Endometrial microvascular endothelial cells (primary cell): ENCODE measurements around the gene BABAM2. TPM values are rescaled to one million over a fixed set of nuclear protein-coding genes. Genes with fewer than 3 reads are reported as not detected.
"Not testable (repeated sequence)": the region's sequence is repeated elsewhere in the genome, so short reads cannot be mapped to it uniquely, and the experiment has no call there.

ENCODE experiments used
- in situ Hi-C: cut with HindIII; loops from 2 replicates; pipeline ENCODE4 v1.10.0; 2017; ENCODE audit warnings: low sequenced_read_pairs, low pct_unique_long_range_greater_than_20kb; ENCODE audit errors: inconsistent ontology term
- total RNA-seq: library from RNA; depleted of rRNA; stranded (reverse); fragments of >200 nt; gene quantifications from one replicate; pipeline ENCODE4 v1.2.3, GENCODE V29; 2015; ENCODE audit errors: inconsistent ontology term

The BABAM2 gene
- total RNA-seq, 1 donor from 2014 or later = 24.8 TPM

DNA sequence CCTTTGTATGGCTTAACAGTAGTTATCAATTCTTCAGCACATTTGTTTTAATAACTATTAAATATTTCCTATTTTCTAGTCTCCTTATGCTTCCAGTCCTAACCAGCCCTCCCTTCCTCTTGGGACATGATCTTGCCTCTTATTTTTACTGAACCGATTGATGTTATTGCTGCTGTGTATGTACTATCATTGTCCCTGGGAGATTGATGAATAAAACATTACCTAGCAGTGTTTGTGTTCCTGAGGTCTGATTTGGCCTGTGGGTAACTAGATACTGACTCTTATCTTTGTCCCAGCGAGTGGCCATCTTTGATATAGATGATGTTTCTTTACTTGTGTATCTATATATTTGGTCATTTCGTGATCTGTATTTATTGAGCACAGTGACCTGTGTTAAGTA lies 192.9 kb downstream of the BABAM2 start:
- in situ Hi-C loops = no loop called here

DNA sequence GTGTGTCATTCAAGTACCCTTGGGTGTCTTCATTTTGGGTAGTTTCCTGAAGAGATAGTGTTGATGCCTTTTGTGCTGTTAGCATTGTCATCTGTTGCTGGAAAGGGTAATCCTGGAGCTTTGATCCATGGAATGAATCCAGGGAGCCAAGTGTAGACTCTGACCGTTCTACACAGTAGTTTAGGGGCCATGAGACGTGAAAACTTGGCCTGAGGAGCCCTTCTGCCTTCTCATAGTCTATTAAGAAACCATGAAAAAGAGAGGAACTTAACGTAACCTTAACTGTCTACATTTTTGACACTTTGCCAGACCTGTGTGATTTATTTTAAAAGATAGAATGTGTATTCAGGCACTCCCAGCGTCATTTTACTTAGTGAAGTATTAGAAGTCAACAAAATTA lies 194.0 kb downstream of the BABAM2 start:
- in situ Hi-C loops = no loop called here

DNA sequence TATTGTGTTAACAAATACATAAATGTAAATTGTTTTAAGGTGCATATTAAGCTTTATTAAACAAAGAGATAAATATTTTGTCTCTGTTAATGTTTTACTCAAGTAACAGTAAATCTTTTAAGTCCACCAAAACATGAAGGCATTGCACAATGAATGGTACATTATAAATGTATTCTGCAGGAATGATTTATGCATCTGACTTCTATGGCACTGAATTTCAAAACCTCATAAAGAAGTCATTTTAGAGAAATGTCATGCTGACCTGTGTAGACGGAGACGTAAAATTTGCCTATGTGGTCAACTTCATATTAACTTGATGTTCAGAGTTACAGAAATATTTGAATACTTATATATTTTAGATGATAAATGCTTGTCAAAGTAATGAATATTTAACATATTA lies 194.7 kb downstream of the BABAM2 start:
- in situ Hi-C loops = no loop called here

DNA sequence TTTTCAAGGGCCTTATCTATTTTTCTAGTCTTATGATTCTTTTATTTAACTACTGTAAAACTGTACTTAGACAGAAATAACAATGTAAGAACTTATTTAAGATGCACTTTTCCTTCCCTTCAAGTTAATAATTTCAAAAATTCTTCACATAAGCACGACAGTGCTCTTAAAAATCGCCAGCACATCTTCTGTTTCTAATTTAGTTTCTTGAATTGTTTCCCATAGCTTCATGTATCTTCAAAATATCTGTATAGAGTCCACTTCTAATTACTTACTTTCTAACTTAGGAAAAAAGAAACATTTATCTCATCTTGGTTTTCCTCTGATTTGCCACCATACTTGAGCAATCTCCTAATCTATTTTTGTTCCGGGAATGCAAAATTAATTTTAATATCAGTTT lies 196.1 kb downstream of the BABAM2 start:
- in situ Hi-C loops = no loop called here

DNA sequence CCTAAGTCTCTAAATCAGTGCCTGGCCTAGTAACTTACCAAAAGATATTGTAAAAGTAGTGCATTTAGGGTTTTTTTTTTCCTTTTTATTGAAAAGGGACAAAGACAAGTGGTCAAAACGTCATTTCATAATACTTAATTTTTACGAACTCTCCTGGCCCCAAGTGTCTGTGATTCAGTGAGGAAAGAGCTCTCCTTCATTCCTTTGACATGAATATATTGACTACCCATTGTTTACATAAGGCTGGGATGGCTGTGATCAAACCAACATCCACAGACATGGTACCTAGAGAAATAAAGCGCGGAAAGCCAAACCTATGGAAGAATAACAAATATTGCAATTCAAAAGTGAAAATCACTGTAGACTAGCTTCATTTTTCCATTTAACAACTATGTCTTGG lies 198.4 kb downstream of the BABAM2 start:
- in situ Hi-C loops = no loop called here

DNA sequence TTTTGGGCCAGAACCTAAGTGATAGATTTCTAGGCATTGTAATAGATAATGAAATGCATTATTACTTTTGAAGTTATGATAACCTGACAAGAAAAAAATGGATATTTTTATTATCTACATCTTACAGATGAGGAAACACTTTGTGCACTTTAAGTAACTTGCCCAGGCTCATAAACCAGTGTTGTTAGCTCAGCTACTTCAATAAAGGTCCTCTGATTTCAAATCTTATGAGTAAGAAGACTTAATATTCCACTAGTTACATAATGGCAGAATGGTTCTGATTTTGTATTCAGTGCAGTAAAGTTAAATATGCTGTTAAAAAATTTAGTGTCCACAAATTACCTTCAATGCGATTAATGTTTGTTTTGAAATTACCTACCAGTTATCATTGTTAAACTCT lies 199.0 kb downstream of the BABAM2 start:
- in situ Hi-C loops = no loop called here

DNA sequence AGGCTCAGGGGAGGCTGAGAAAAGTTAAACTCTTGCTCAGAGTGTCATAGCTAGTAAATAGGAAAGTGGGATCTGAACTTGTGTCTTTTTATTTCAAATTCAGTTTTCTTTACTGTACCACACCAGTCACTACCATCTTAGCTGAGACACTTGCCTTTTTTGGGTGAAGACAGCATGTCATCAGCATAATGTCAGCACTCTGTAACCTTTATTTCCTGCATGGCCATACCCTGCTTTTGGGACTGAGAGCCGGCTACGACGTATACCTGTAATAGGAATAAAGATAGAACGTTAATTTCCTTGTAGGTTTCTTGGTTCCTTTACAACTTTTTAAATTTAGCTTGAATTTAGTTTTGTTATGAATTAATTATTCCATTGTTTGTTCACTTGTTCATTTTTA lies 202.8 kb downstream of the BABAM2 start:
- in situ Hi-C loops = no loop called here

DNA sequence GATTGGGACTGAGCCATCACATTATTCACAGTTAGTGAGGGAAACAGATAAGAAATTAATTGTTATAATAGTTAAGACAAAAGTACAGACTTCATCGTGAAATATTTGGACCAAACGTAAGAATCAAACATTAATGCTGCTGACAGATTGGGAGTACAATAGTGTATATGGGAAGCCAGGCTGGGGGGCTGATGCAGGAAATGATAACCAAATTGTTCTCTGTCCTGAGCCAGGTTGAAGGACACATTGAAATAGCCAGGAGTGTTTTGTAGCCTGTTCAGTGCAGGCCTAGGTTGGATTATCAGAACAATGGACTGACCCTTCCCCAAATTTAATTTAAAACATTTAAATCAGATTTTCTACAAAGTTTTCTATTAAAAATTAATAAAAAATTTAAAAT lies 203.2 kb downstream of the BABAM2 start:
- in situ Hi-C loops = no loop called here

DNA sequence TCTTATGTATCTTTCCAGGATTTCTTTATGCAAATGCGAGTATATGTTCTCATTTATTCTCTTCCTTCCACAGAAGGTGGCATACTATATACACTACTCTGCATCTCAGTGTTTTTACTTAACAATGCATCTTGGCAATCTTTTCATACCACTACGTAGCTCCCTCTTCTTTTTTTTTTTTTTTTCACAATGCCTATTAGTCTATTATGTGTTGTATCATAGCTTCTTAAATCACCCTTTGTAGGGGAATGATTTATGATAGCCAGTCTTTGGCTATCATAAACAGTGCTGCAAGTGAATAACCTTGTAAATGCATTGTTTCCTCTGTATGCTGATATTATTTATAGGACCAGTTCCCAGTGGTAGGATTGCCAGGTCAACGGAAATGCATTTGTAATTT lies 204.2 kb downstream of the BABAM2 start:
- in situ Hi-C loops = no loop called here

DNA sequence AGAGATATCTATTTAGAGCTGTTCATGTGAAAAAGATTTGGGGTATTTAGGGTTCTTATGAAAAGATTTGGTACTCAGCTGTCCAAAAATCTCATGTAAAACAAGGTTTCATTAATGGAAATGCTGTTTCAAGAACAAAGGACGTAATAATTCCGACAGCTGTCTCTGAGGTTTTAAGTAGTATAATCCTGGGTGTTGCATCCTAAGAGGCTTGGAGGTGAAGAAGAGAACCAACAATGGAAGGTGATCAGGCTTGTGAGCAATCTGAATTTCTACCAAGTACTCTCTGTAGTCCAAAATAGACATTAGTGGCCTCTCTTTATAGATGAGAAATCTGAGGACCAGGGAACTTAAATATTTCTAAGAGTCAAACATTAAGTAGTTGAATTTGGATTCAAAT lies 205.1 kb downstream of the BABAM2 start:
- in situ Hi-C loops = no loop called here

DNA sequence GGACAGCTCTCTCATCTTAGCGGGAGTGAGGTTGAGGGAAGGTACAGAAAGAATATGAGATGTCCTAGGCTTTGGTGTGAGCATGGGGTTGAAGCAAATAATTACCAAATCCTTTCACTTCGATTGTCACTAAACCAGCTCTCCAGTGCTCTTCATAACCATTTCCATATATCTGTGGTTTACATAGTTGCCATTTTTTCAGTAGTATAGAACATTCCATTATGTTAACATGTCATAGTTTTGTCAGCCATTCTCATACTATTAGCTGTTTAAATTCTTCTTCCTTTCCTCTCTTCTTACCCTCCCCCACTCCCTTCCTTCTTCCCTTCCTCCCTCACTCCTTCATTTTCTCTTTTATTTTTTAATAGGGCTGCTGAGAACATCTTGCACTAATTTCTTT lies 205.9 kb downstream of the BABAM2 start:
- in situ Hi-C loops = no loop called here

DNA sequence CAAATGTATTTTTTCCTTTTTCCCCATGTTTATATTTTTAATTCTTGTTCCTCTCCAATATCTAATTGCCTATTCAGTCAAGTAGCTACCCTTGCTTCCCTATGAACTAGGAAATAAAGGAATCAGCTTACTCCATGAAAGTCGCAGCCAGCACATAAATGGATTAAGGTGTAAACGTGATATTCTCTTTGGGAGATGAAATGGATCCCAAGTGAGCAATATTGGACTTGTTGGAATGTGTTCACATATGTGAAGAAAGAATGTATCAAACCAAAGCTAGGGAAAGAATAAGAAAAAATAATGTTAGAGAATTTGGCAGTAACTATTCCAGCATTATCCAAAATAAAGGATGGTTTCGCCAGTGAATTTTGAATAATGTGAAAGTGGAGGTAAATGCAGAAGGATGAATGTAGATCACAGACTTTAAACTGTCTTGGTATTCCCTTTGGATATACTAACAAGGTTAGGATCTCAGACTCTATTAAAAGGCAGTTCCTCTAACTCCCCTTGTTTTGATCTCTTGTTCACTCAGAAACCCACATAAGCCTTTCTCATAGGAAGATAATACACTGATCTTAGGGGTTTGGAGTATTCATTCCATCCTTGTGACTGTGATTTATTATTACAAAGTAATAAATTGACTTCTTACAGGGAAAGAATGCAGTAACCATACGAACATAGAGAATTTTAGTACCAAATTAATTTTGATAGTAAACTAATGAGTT lies 208.1 kb downstream of the BABAM2 start:
- in situ Hi-C loops = no loop called here

DNA sequence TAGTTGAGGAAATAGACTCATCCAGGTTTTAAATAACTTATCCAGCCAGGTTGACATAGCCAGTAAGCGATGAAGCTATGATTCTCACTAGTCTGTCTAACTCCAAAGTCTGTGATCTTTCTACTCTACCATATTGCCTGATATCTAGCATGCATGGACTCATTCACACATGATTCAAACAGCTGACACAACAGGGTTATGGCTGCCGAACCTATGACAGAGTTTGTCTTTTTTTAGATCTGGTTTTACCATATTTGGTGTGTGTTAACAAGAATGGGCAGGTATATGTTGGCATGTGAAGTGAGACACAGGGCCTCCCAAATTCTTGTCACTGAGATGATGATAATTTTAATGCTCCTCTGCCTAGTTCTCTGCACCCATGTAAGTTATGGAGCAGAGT lies 210.6 kb downstream of the BABAM2 start:
- in situ Hi-C loops = no loop called here

DNA sequence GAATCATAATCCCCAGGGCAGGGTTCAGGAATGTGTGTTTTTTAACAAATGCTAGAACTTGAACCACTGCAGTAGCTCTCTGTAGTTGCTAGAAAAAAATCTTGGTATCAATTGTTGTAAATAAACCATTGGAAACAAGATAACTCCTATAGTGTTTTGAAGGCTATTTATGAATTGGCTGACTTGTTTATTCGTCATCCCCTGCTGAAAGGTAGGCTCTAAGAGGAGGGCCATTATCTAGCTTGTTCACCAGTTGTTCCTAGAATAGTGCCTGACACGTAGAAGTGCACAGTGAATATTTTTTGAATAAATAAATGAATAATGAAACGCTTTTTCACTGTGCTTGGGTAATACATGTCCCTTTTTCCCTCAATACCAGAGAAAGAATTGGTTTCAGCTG lies 211.4 kb downstream of the BABAM2 start:
- in situ Hi-C loops = no loop called here

DNA sequence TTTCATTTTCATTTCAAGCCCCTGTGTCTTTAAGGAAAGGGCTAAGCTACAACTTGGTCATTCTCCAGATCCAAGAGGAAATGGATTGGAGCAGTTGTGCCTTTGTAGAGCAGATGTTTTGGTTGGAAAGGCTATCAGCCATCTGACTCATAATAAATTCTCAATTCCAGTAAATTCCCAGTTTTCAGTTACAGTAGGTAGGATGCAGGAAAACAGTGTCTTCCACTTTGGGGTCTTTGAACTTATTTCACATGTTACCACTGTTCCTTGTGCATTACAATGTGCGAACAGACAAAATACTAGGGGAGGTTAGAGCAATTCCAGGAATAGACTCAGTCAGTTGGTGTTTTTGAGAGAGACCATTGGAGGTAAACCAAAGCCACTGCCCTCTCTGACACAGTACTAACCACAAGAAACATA lies 211.9 kb downstream of the BABAM2 start:
- in situ Hi-C loops = no loop called here

DNA sequence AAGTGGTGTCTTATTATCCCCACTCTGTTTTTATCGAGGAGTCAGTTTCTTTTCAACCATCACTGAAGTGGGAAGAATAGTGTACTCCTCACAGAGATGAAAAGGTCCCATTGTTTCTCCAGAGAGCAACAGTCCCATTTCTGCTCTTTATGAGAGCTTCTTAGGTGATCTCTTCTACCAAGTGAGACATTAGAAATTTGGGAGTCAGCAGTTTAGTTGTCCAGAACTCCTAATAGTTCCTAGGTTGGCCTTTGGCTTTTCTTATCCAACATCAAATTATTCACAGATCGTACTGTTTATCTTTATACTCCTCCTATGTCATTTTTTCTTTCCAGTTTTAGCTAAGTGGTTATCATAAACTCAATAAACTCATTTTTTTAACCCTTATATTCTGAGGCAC lies 213.1 kb downstream of the BABAM2 start:
- in situ Hi-C loops = no loop called here

DNA sequence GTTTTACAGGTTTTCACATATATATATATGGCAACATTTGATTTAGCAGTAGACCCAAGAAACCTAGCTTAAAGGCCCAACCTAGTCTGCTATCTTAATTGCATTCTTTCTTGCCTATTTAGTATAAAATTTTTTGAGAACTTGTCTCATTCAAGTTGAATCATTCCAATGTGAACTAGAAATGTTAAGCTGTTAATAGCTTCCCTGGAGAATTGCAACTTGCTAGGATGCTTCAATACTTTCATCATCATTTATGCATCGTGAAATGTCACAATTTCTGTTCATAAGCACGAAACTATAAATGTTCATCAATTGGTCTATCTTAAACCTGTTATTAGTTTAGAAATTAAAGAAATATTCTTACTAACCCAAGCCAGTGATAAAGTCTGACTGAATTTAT lies 217.6 kb downstream of the BABAM2 start:
- in situ Hi-C loops = no loop called here

DNA sequence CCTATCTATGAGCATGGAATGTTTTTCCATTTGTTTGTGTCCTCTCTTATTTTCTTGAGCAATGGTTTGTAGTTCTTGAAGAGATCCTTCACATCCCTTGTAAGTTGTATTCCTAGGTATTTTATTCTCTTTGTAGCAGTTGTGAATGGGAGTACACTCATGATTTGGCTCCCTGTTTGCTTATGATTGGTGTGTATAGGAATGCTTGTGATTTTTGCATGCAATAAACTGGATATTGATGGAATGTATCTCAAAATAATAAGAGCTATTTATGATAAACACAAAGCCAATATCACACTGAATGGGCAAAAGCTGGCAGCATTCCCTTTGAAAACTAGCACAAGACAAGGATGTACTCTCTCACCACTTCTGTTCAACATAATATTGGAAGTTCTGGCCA lies 223.2 kb downstream of the BABAM2 start:
- in situ Hi-C loops = not testable (repeated sequence)

DNA sequence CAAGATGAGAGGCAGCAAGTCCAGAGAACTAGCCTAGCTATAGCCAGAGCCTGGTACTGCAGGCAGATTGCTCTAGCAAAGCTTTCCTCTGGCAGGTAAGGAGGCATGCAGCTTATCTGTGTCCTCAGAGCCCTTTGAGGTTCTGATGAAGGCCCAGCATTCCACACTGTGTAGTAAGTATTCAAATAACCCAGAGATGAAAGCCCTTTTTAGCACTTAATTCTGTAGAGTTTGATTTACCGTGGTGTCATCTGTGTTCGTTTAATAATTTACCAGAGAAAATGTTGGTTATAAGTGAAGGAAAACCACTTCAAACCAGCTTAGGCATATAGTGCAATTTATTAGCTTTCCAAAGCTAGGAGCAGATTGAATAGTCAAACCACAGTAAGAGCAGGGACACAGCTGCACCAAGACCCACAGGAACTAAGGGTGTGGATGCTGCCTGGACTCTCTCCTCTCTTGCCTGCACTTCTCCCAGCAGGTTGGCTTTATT lies 226.6 kb downstream of the BABAM2 start:
- in situ Hi-C loops = no loop called here

DNA sequence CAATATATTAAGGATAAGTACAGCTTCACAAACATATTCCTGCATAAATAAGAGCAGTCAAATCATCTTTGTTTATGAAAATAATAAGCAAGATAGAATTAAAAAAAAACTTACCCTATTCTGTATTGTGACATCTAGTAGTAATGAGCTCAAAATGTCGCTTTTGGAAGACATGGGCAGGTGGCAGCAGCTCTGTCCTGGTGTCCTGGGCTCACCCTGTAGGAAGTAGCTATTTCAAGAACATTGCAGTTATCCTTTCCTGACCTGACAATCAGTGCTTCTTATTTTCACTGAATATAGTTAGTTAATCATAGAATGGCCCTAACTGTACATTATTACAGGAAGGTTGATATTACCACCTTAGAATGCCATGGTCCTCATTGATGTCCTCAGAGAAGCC lies 229.1 kb downstream of the BABAM2 start:
- in situ Hi-C loops = no loop called here

DNA sequence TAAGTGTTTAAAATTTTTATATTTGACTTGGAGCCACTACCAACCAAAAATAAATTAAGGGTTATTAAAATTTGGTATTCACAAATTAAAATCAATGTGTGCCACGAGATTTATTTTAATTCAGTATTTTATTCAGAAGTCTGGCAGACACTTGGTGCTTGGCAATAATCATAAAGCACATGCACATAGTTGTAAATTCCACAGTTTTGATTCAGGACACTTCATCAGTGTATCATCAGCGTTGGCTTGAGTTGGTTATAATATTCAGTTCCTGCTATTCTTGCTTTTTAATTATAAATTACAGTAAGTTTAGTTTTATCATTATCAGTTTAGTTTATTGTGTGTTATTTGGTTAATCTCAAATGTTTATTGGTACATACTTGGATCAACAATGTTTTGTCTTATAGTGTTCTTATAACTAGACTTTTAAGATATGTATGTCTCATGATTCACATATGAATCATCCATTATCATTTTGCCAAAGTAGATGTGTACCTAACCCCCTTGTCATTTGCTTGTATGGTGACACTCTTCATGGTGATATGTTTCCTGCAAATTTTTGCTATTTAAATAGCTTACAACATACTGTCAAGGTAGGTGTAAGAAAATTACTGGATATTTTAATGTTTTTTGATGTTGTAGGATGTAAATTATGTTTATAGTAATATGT lies 237.9 kb downstream of the BABAM2 start:
- in situ Hi-C loops = no loop called here
